ENCODE data around the gene PSMA7.
A peak's percentile ranks its signal among the peaks of the same experiment; 100 is the strongest.

PSMA7 gene

GRCh38 chr20:62103508-62104233, 39.5 kb downstream of the PSMA7 start:
- no peaks in the 10 kb centered on the region for H3K36me3 ChIP-seq
- peak overlapping the region; percentile 26; the same call in 1 of the 2 replicates for H3K27ac ChIP-seq
- DNase-seq: no peak
- H3K9me3 ChIP-seq (ENCODE audit: severe bottlenecking): peaks cover 18% of the 10 kb centered on the region
- TF ChIP-seq CTCF (IDR thresholded peaks at IDR 0.05; ENCODE audit: low read depth, low read length): no peak
- H3K27me3 ChIP-seq (ENCODE audit: insufficient read depth, low read depth, severe bottlenecking): no peaks in the 10 kb centered on the region
- H3K4me3 ChIP-seq (ENCODE audit: low read depth, low read length): no peak overlapping the region

- H3K27ac ChIP-seq: no peak overlapping the region
- TF ChIP-seq CTCF (IDR thresholded peaks at IDR 0.05; ENCODE audit: low read depth, low read length): no peak
- H3K4me3 ChIP-seq (ENCODE audit: low read depth, low read length): no peak overlapping the region
- peaks cover under 1% of the 10 kb centered on the region for H3K9me3 ChIP-seq (ENCODE audit: severe bottlenecking)
- no peaks in the 10 kb centered on the region for H3K27me3 ChIP-seq (ENCODE audit: insufficient read depth, low read depth, severe bottlenecking)
- H3K36me3 ChIP-seq: no peaks in the 10 kb centered on the region
- DNase-seq: no peak
Observed at GRCh38 chr20:62101078-62101477, 42.1 kb downstream of the PSMA7 start.

GRCh38 chr20:62097881-62098407, 45.2 kb downstream of the PSMA7 start:
- Histone ChIP-seq H3K27me3 (ENCODE audit: insufficient read depth, low read depth, severe bottlenecking) (no peaks in the 10 kb centered on the region), H3K4me3 (ENCODE audit: low read depth, low read length) (no peak overlapping the region), H3K27ac (no peak overlapping the region), H3K36me3 (no peaks in the 10 kb centered on the region), H3K9me3 (ENCODE audit: severe bottlenecking) (no peaks in the 10 kb centered on the region)
- no peak for DNase-seq
- TF ChIP-seq CTCF (IDR thresholded peaks at IDR 0.05; ENCODE audit: low read depth, low read length): no peak

- H3K27me3 ChIP-seq (ENCODE audit: insufficient read depth, low read depth, severe bottlenecking): no peaks in the 10 kb centered on the region
- no peak for TF ChIP-seq CTCF (IDR thresholded peaks at IDR 0.05; ENCODE audit: low read depth, low read length)
- no peak overlapping the region for H3K4me3 ChIP-seq (ENCODE audit: low read depth, low read length)
- no peaks in the 10 kb centered on the region for H3K9me3 ChIP-seq (ENCODE audit: severe bottlenecking)
- H3K27ac ChIP-seq: no peak overlapping the region
- no peaks in the 10 kb centered on the region for H3K36me3 ChIP-seq
- no peak for DNase-seq
Observed at GRCh38 chr20:62096421-62097380, 46.5 kb downstream of the PSMA7 start.

- Histone ChIP-seq H3K27me3 (ENCODE audit: insufficient read depth, low read depth, severe bottlenecking) (no peaks in the 10 kb centered on the region), H3K4me3 (ENCODE audit: low read depth, low read length) (no peak overlapping the region), H3K9me3 (ENCODE audit: severe bottlenecking) (no peaks in the 10 kb centered on the region), H3K27ac (no peak overlapping the region), H3K36me3 (no peaks in the 10 kb centered on the region)
- TF ChIP-seq CTCF (IDR thresholded peaks at IDR 0.05; ENCODE audit: low read depth, low read length): peak; percentile 8; the same call in 1 of the 2 replicates
- no peak for DNase-seq
Observed at GRCh38 chr20:62089393-62089792, 53.8 kb downstream of the PSMA7 start.

Data from WERI-Rb-1 (cell line).